A549 (cell line): ENCODE data around the gene MDM1. TPM values are rescaled to one million over a fixed set of nuclear protein-coding genes. Genes with fewer than 3 reads are reported as not detected.

ENCODE experiments used
- ATAC-seq, 2 experiments: fragments of 200-7000 bp in 1 of 2; fragments of >200 bp in 1 of 2; cut with Nextera tagmentation in 1 of 2; cut with Tn5 transposase in 1 of 2; 3 replicates each; pipeline versions ENCODE4 v1.8.0 to v1.9.1; 2018 to 2020; ENCODE audit warnings: mild to moderate bottlenecking in 1 of 2, moderate library complexity in 1 of 2
- CTCF ChIA-PET: fragments of 300-600 bp; sonication (Branson Sonifier 250); formaldehyde crosslinking; extraction: SDS; loops from one replicate; lab custom pipeline; 2021; ENCODE audit warnings: antibody characterized with exemption, inconsistent platforms; lab: Yijun Ruan, JAX
- POLR2A ChIA-PET: fragments of 350-600 bp; formaldehyde crosslinking; extraction: SDS; loops from one replicate; lab custom pipeline; 2021; ENCODE audit warnings: antibody characterized with exemption, inconsistent platforms; lab: Yijun Ruan, JAX
- DNase-seq, 2 experiments: peaks; one replicate each; pipeline versions ENCODE4 v3.0.0 to v3.0.0-alpha.2; 2011 to 2016; ENCODE audit warnings: low read depth in 1 of 2, low spot score in 1 of 2
- FAIRE-seq: peaks from 2 replicates; lab custom pipeline; 2011; peaks lifted over from hg19 to GRCh38; lab: Jason Lieb, UNC
- H3K27ac ChIP-seq, 2 experiments: fragments of >200 bp; sonication (Bioruptor Twin); formaldehyde crosslinking; 3 replicates each; pipeline ENCODE4 v1.5.1; 2016 to 2017
- H3K4me1 ChIP-seq: fragments of >200 bp; sonication (Bioruptor Twin); formaldehyde crosslinking; 3 replicates; pipeline ENCODE4 v1.6.1; 2016
- H3K4me2 ChIP-seq: fragments of >200 bp; sonication (Bioruptor Twin); formaldehyde crosslinking; 3 replicates; pipeline ENCODE4 v1.6.1; 2016
- H3K4me3 ChIP-seq: fragments of >200 bp; sonication (Bioruptor Twin); formaldehyde crosslinking; 3 replicates; pipeline ENCODE4 v1.5.1; 2016
- H3K9me3 ChIP-seq: fragments of >200 bp; sonication (Bioruptor Twin); formaldehyde crosslinking; 3 replicates; pipeline ENCODE4 v1.6.1; 2016
- BCL3 ChIP-seq: fragments of >200 bp; sonication (Bioruptor Twin); formaldehyde crosslinking; IDR thresholded peaks from 3 replicates; pipeline ENCODE4 v1.6.1; 2016
- CBX8 ChIP-seq: fragments of 200-600 bp; sonication (generic); IDR thresholded peaks from 2 replicates; pipeline ENCODE4 v1.6.1; 2016
- CEBPB ChIP-seq, 2 experiments: fragments of >200 bp in 1 of 2; sonication (Bioruptor Twin) in 1 of 2; formaldehyde crosslinking in 1 of 2; IDR thresholded peaks; 2 replicates each; pipeline ENCODE4 v1.6.1; 2012 to 2016
- CHD4 ChIP-seq: fragments of 200-600 bp; sonication (generic); IDR thresholded peaks from 2 replicates; pipeline ENCODE4 v1.6.1; 2016; ENCODE audit warnings: antibody characterized with exemption, mild to moderate bottlenecking, borderline replicate concordance
- E2F6 ChIP-seq: IDR thresholded peaks from 2 replicates; pipeline ENCODE4 v1.6.1; 2012; ENCODE audit warnings: low read depth, borderline replicate concordance
- EHF ChIP-seq: fragments of 250-450 bp; sonication (Bioruptor Pico); IDR thresholded peaks from 2 replicates; pipeline ENCODE4 v1.5.0; 2020; ENCODE audit warnings: mild to moderate bottlenecking
- EHMT2 ChIP-seq: fragments of 200-600 bp; sonication (generic); IDR thresholded peaks from 2 replicates; pipeline ENCODE4 v1.6.1; 2016; ENCODE audit warnings: antibody characterized with exemption, low read depth, mild to moderate bottlenecking, moderate library complexity
- ESRRA ChIP-seq: fragments of 150-350 bp; IDR thresholded peaks from 2 replicates; pipeline ENCODE4 v1.6.1; 2014; ENCODE audit warnings: mild to moderate bottlenecking, low read length, borderline replicate concordance
- FOSB ChIP-seq: fragments of 250-450 bp; sonication (Bioruptor Pico); IDR thresholded peaks from 2 replicates; pipeline ENCODE4 v1.5.0; 2020; ENCODE audit warnings: mild to moderate bottlenecking, moderate library complexity
- GATA3 ChIP-seq: IDR thresholded peaks from 2 replicates; pipeline ENCODE4 v1.6.1; 2012; ENCODE audit warnings: borderline replicate concordance
- HDAC2 ChIP-seq: fragments of 200-600 bp; sonication (generic); IDR thresholded peaks from 2 replicates; pipeline ENCODE4 v1.6.1; 2016
- HES2 ChIP-seq: fragments of >200 bp; sonication (Bioruptor Twin); formaldehyde crosslinking; IDR thresholded peaks from 2 replicates; pipeline ENCODE4 v1.6.1; 2016
- HEYL ChIP-seq: fragments of 250-450 bp; sonication (Bioruptor Pico); IDR thresholded peaks from 2 replicates; pipeline ENCODE4 v1.8.0; 2021; ENCODE audit warnings: mild to moderate bottlenecking, moderate library complexity
- HMGXB4 ChIP-seq: fragments of 250-450 bp; sonication (Bioruptor Pico); IDR thresholded peaks from 2 replicates; pipeline ENCODE4 v1.5.0; 2021; ENCODE audit warnings: mild to moderate bottlenecking, moderate library complexity, borderline replicate concordance
- HOXB13 ChIP-seq: fragments of 250-450 bp; sonication (Bioruptor Pico); IDR thresholded peaks from 2 replicates; pipeline ENCODE4 v1.5.0; 2020; ENCODE audit warnings: low read depth, mild to moderate bottlenecking, moderate library complexity
- HOXB5 ChIP-seq: fragments of 250-450 bp; sonication (Bioruptor Pico); IDR thresholded peaks from 2 replicates; pipeline ENCODE4 v1.5.0; 2020; ENCODE audit warnings: mild to moderate bottlenecking, moderate library complexity
- JUN ChIP-seq, 2 experiments: fragments of >200 bp; sonication (Bioruptor Twin); formaldehyde crosslinking; IDR thresholded peaks; 2 replicates in 1 of 2; 3 replicates in 1 of 2; pipeline ENCODE4 v1.6.1; 2016 to 2017
- JUNB ChIP-seq: fragments of >200 bp; sonication (Bioruptor Twin); formaldehyde crosslinking; IDR thresholded peaks from 2 replicates; pipeline ENCODE4 v1.6.1; 2016
- MAZ ChIP-seq: fragments of 150-350 bp; IDR thresholded peaks from 2 replicates; pipeline ENCODE4 v1.6.1; 2014; ENCODE audit warnings: antibody characterized with exemption, low read depth, low read length, borderline replicate concordance
- NFE2L2 ChIP-seq: fragments of 150-350 bp; conservative IDR thresholded peaks from 2 replicates; pipeline ENCODE4 v1.6.1; 2014; ENCODE audit warnings: low read length
- RARB ChIP-seq: fragments of 250-450 bp; sonication (Bioruptor Pico); IDR thresholded peaks from 2 replicates; pipeline ENCODE4 v1.8.0; 2021; ENCODE audit warnings: mild to moderate bottlenecking, moderate library complexity
- RFX5 ChIP-seq: fragments of 450-650 bp; IDR thresholded peaks from 2 replicates; pipeline ENCODE4 v1.7.1; 2014; ENCODE audit warnings: antibody characterized with exemption, mild to moderate bottlenecking, moderate library complexity
- TFCP2L1 ChIP-seq: fragments of 250-450 bp; sonication (Bioruptor Pico); IDR thresholded peaks from 2 replicates; pipeline ENCODE4 v1.5.0; 2021; ENCODE audit warnings: mild to moderate bottlenecking
- USF2 ChIP-seq: fragments of 450-650 bp; IDR thresholded peaks from 2 replicates; pipeline ENCODE4 v1.6.1; 2014; ENCODE audit warnings: antibody characterized with exemption
- ZC3H11A ChIP-seq: fragments of 450-650 bp; IDR thresholded peaks from 2 replicates; pipeline ENCODE4 v1.6.1; 2014; ENCODE audit warnings: antibody characterized with exemption, mild to moderate bottlenecking
- WGBS: methylation state at CpG from one replicate; pipeline ENCODE4 v1.1.6; 2017; ENCODE audit errors: missing lambda C conversion rate; 5-methylcytosine and 5-hydroxymethylcytosine counted together
- polyA plus RNA-seq, 4 experiments: library from polyadenylated mRNA; depleted of rRNA in 3 of 4; stranded (reverse); fragments of >200 nt; fragmentation: RNase III in 1 of 4; extraction: RNeasy Plus Mini Kit Qiagen cat#74134 plus additional on column Dnase treatment in 1 of 4; gene quantifications; 2 replicates in 3 of 4; 3 replicates in 1 of 4; pipeline ENCODE4 v1.2.3, GENCODE V29; 2011 to 2017

The MDM1 gene
- polyA plus RNA-seq, 2 of the 4 experiments (the other 2 are of a cell fraction), result 12.5 to 24.5 TPM

- no peak overlapping the region for H3K4me2 ChIP-seq
- no peak for TF ChIP-seq USF2
- no peak for TF ChIP-seq TFCP2L1 (CRISPR knock-in tag)
- no peak for TF ChIP-seq EHMT2
- TF ChIP-seq HDAC2, result no peak
- no peak for TF ChIP-seq CHD4
- no peak for TF ChIP-seq HEYL
- no peak for TF ChIP-seq ESRRA
- no peak for TF ChIP-seq ZC3H11A
- TF ChIP-seq JUNB, result no peak
- TF ChIP-seq E2F6, result no peak
- TF ChIP-seq MAZ, result no peak
- H3K9me3 ChIP-seq, result no peaks in the 10 kb centered on the region
- no peak for DNase-seq
- FAIRE-seq, result no peak
- no peak overlapping the region for H3K4me3 ChIP-seq
- H3K4me1 ChIP-seq, result no peaks in the 10 kb centered on the region
- H3K27ac ChIP-seq, result no peak overlapping the region
- no peak for ATAC-seq
- ChIA-PET POLR2A (no interaction called here), CTCF (interaction anchor here (1.8 kb wide), 1 partner anchor 70 kb away, joined by 6 read pairs; no protein-coding TSS in a partner anchor)
Measured at GRCh38 chr12:68293347-68293746, 38.8 kb downstream of the MDM1 start.

GRCh38 chr12:68292151-68292943 is 39.8 kb downstream of the MDM1 start:
- CTCF ChIA-PET, result interaction anchor here (1.2 to 1.8 kb wide), 3 partner anchors 69 to 71 kb away, joined by 3 to 6 read pairs (median 5); no protein-coding TSS in a partner anchor
- FAIRE-seq, result no peak
- ATAC-seq, result no peak
- WGBS, result 84% methylated on average over 9 of the region's 9 CpGs
- H3K27ac ChIP-seq, result no peak overlapping the region
- H3K4me1 ChIP-seq, result no peaks in the 10 kb centered on the region
- no peaks in the 10 kb centered on the region for H3K9me3 ChIP-seq
- no peak overlapping the region for H3K4me3 ChIP-seq
- DNase-seq, result no peak
- POLR2A ChIA-PET, result no interaction called here
- no peak overlapping the region for H3K4me2 ChIP-seq
- no peak for TF ChIP-seq TFCP2L1 (CRISPR knock-in tag)
- no peak for TF ChIP-seq HDAC2
- no peak for TF ChIP-seq RFX5
- TF ChIP-seq HES2, result no peak
- TF ChIP-seq FOSB (CRISPR knock-in tag), result no peak
- no peak for TF ChIP-seq CBX8
- no peak for TF ChIP-seq JUN (IDR thresholded peaks at IDR 0.05)
- TF ChIP-seq CEBPB (IDR thresholded peaks at IDR 0.05), result no peak
- no peak for TF ChIP-seq BCL3
- TF ChIP-seq HMGXB4, result no peak
- TF ChIP-seq RARB (CRISPR knock-in tag), result no peak
- TF ChIP-seq EHMT2, result no peak
- TF ChIP-seq MAZ, result no peak
- TF ChIP-seq EHF (CRISPR knock-in tag), result no peak
- TF ChIP-seq HOXB13 (CRISPR knock-in tag), result no peak
- no peak for TF ChIP-seq HOXB5 (CRISPR knock-in tag)
- no peak for TF ChIP-seq NFE2L2
- TF ChIP-seq GATA3, result no peak
